Mucosa of stomach (tissue), 1 donor: ENCODE measurements around the gene THSD7B.

Experiments
- H3K27me3 ChIP-seq: one replicate; pipeline ENCODE4 v1.7.0; 2013; ENCODE audit warnings: mild to moderate bottlenecking, low read length; ENCODE audit not compliant: control insufficient read depth, insufficient read depth
- H3K36me3 ChIP-seq: one replicate; pipeline ENCODE4 v1.7.0; 2013; ENCODE audit warnings: low read length; ENCODE audit not compliant: control insufficient read depth, insufficient read depth
- H3K4me1 ChIP-seq: one replicate; pipeline ENCODE4 v1.7.0; 2013; ENCODE audit warnings: mild to moderate bottlenecking, low read length; ENCODE audit not compliant: control insufficient read depth, insufficient read depth
- H3K4me3 ChIP-seq: one replicate; pipeline ENCODE4 v1.7.0; 2013; ENCODE audit warnings: low read length
- H3K9ac ChIP-seq: one replicate; pipeline ENCODE4 v1.7.0; 2013; ENCODE audit warnings: mild to moderate bottlenecking, low read length, moderate library complexity
- H3K9me3 ChIP-seq: one replicate; pipeline ENCODE4 v1.7.0; 2013; ENCODE audit warnings: mild to moderate bottlenecking, low read length, moderate library complexity; ENCODE audit not compliant: control insufficient read depth
- donor health status: Pancreatic carcinoma.

THSD7B gene

GRCh38 chr2:137133225-137133624 lies 367.9 kb downstream of the THSD7B start:
- H3K36me3 ChIP-seq = no peaks in the 10 kb centered on the region
- no peaks in the 10 kb centered on the region for H3K9me3 ChIP-seq
- H3K4me3 ChIP-seq = no peak overlapping the region
- no peaks in the 10 kb centered on the region for H3K4me1 ChIP-seq
- H3K9ac ChIP-seq = no peak overlapping the region
- no peaks in the 10 kb centered on the region for H3K27me3 ChIP-seq

- Histone ChIP-seq H3K27me3 (no peaks in the 10 kb centered on the region), H3K9ac (no peak overlapping the region), H3K9me3 (no peaks in the 10 kb centered on the region), H3K36me3 (no peaks in the 10 kb centered on the region), H3K4me1 (no peaks in the 10 kb centered on the region), H3K4me3 (no peak overlapping the region)
Measured at GRCh38 chr2:137138263-137138662, 372.9 kb downstream of the THSD7B start.

DNA sequence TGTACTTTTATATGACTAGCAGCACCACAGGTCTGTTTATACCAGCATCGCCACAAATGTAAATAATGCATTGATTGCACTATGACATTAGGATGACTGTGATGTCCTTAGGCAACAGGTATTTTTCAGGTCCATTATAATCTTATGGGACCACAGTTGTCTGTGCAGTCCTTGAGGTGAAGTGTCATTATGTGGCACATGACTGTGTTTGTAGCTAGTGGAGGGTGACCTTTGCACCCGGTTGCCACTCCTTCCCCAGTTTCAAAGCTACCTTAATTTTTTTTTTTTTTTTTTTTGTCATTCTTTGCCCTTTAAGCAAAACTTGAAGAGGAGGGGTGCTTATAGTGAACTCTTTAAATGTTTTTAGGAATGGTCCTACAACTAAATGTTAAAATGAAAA lies 386.4 kb downstream of the THSD7B start:
- Histone ChIP-seq H3K9me3 (no peaks in the 10 kb centered on the region), H3K4me3 (no peak overlapping the region), H3K9ac (no peak overlapping the region), H3K4me1 (no peaks in the 10 kb centered on the region), H3K27me3 (no peaks in the 10 kb centered on the region), H3K36me3 (no peaks in the 10 kb centered on the region)

DNA sequence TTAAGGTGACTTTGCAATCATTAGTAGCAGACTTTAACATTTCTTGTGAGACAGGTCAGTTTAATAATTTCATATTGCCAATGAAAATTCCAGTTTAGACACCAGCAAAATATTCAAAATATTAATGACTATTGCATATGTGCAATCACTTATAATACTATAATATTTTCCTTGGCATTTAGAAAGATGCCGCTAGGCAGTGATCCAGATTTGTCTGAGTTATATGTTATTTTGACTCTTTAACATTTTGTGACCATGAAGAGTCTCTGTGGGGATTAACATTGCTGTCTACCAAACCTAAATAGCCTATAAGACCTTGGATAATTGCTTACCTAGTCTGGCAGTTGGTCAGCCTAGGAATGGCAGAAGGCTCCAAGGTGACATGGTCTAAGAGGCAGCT lies 389.6 kb downstream of the THSD7B start:
- Histone ChIP-seq H3K9ac (no peak overlapping the region), H3K4me3 (no peak overlapping the region), H3K36me3 (no peaks in the 10 kb centered on the region), H3K27me3 (no peaks in the 10 kb centered on the region), H3K4me1 (no peaks in the 10 kb centered on the region), H3K9me3 (no peaks in the 10 kb centered on the region)

GRCh38 chr2:137155356-137156104 lies 390.2 kb downstream of the THSD7B start:
- Histone ChIP-seq H3K4me3 (no peak overlapping the region), H3K9me3 (no peaks in the 10 kb centered on the region), H3K4me1 (no peaks in the 10 kb centered on the region), H3K9ac (no peak overlapping the region), H3K36me3 (no peaks in the 10 kb centered on the region), H3K27me3 (no peaks in the 10 kb centered on the region)

GRCh38 chr2:137156221-137156844 lies 391.0 kb downstream of the THSD7B start:
- Histone ChIP-seq H3K9ac (no peak overlapping the region), H3K4me3 (no peak overlapping the region), H3K4me1 (no peaks in the 10 kb centered on the region), H3K27me3 (no peaks in the 10 kb centered on the region), H3K36me3 (no peaks in the 10 kb centered on the region), H3K9me3 (no peaks in the 10 kb centered on the region)

DNA sequence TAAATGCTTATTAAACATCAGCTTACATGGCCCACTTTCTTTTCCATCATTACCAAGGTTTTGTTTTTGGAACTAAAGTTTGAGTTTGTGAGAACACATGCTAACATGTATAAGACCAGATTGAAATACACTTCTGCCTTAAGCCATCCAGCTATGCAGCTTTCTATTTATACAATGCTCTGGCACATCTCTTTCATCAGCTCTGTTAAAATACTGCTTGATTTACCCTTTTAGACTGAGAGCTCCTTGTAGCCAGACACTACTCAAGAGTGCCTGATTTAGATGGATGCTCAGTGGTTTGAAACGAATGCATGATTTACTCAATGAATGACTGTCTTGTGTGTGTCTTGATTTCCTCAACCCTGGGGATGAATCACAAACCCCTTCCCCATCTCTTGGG lies 392.5 kb downstream of the THSD7B start:
- H3K4me1 ChIP-seq = no peaks in the 10 kb centered on the region

DNA sequence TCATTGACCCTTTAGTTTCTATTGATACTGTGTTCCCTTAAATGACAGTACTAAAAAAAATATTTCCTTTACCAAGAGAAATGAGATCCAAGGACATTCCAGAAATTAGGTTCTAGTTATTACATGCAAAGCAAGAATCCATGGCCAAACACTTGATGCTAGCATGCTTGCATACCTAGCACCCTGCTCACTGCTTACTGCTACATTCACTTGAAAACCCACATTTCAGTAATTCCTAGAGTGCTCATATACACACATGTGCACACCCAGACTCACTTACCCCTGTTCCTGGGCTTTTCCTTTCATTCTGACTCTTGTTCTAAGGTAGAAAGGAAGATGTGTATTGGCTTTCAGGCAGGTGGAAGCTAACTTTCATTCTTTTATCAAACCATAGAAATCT lies 395.9 kb downstream of the THSD7B start:
- Histone ChIP-seq H3K9me3 (no peaks in the 10 kb centered on the region), H3K4me3 (no peak overlapping the region), H3K27me3 (no peaks in the 10 kb centered on the region), H3K9ac (no peak overlapping the region), H3K4me1 (no peaks in the 10 kb centered on the region), H3K36me3 (no peaks in the 10 kb centered on the region)

More for the DNA sequence above, 392.5 kb downstream of the THSD7B start:
- Histone ChIP-seq H3K36me3 (no peaks in the 10 kb centered on the region), H3K4me3 (no peak overlapping the region), H3K9ac (no peak overlapping the region), H3K9me3 (no peaks in the 10 kb centered on the region), H3K27me3 (no peaks in the 10 kb centered on the region)

DNA sequence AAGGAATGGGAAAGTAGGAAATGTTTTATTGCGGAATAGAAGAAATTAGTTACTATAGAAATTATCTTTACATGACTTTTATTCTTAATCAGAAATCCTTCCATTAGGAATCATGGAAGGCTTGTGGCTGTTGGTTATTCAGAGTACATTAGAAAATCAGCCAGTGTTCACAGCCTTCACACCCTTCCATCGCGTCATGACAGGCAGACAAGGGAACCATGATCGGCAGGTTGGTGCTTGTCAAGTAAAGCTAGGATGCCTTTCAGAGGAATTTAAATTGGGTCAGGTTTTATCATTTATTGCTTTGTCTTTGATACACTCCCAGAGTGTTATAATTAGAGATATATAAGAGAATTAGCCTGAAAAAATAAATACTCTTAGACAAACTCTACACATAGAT lies 400.6 kb downstream of the THSD7B start:
- no peaks in the 10 kb centered on the region for H3K9me3 ChIP-seq
- no peaks in the 10 kb centered on the region for H3K4me1 ChIP-seq
- no peak overlapping the region for H3K9ac ChIP-seq
- H3K27me3 ChIP-seq = no peaks in the 10 kb centered on the region
- no peak overlapping the region for H3K4me3 ChIP-seq
- H3K36me3 ChIP-seq = no peaks in the 10 kb centered on the region

- H3K9ac ChIP-seq = no peak overlapping the region
- no peaks in the 10 kb centered on the region for H3K27me3 ChIP-seq
- no peaks in the 10 kb centered on the region for H3K9me3 ChIP-seq
- no peak overlapping the region for H3K4me3 ChIP-seq
- H3K36me3 ChIP-seq = no peaks in the 10 kb centered on the region
- no peaks in the 10 kb centered on the region for H3K4me1 ChIP-seq
Measured at GRCh38 chr2:137167651-137168050, 402.3 kb downstream of the THSD7B start.

GRCh38 chr2:137168552-137168951 lies 403.2 kb downstream of the THSD7B start:
- no peaks in the 10 kb centered on the region for H3K27me3 ChIP-seq
- H3K4me3 ChIP-seq = no peak overlapping the region
- H3K9me3 ChIP-seq = no peaks in the 10 kb centered on the region
- H3K36me3 ChIP-seq = no peaks in the 10 kb centered on the region
- H3K4me1 ChIP-seq = no peaks in the 10 kb centered on the region
- no peak overlapping the region for H3K9ac ChIP-seq

DNA sequence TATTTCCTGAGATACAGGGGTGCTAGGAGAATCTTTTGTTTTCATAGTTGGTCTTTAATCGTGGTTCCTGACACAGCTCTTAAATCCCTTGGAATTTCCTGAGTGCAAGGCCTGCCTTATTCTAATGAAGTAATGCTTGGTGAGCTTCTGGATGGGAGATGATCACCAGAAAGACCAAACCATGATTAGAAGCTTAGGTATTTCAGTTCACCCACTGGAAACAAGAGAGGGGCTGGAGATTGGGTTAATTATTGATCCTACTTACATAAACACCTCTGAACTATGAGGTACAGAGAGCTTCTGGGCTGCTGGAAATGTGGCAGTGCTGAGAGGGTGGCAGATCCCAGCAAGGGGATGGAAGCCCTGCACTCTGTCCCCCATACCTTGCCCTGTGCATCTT lies 406.8 kb downstream of the THSD7B start:
- H3K9ac ChIP-seq = no peak overlapping the region
- H3K36me3 ChIP-seq = no peaks in the 10 kb centered on the region
- no peaks in the 10 kb centered on the region for H3K9me3 ChIP-seq
- no peak overlapping the region for H3K4me3 ChIP-seq
- no peaks in the 10 kb centered on the region for H3K4me1 ChIP-seq
- H3K27me3 ChIP-seq = no peaks in the 10 kb centered on the region
